ENCODE data around the gene PHTF2. TPM values are rescaled to one million over a fixed set of nuclear protein-coding genes. Genes with fewer than 3 reads are reported as not detected.

PHTF2 gene
- total RNA-seq, 2 experiments from 2014 or later = 26.9 to 62.4 TPM

DNA sequence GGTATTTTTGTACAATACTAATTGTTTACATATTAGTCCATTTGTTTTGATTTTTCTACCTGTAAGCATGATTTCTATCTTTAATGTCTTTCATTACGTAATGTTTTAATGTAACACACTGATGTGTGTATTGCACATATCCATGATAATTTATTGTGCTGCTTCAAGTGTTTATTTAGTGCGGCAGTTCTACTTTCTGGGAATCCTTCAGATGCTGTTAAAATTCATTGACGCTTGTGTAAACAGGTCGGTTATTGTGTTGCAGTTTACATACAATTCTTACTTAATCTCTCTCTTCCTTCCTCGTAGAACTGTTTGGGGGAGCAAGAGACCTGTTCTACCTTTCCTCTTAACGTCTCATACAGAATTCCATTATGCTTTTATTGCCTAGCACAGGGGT is 7.2 kb upstream of the PHTF2 start:
- Histone ChIP-seq H3K4me1 (ENCODE audit: insufficient read depth, low read length, poor library complexity, severe bottlenecking) (peaks cover 22% of the 10 kb centered on the region), H3K27ac (ENCODE audit: low read depth, low read length, poor library complexity, severe bottlenecking) (no peak overlapping the region), H4K20me1 (ENCODE audit: insufficient read depth, low read length) (0 out of 2 replicates have a peak, but pooled peaks cover 7% of the 10 kb centered on the region), H3K9me2 (ENCODE audit: insufficient read depth, low read length) (no peaks in the 10 kb centered on the region), H3K79me2 (ENCODE audit: insufficient read depth, low read depth, low read length) (peaks cover 28% of the 10 kb centered on the region), H3K9me3 (ENCODE audit: low read length) (no peaks in the 10 kb centered on the region), H3K4me2 (ENCODE audit: low read length) (no peak overlapping the region), H3K36me3 (ENCODE audit: insufficient read depth, low read length) (peaks cover 42% of the 10 kb centered on the region), H3K4me3 (ENCODE audit: low read depth, low read length, poor library complexity, severe bottlenecking) (no peak overlapping the region), H2AFZ (ENCODE audit: low read length) (no peak overlapping the region)
- CTCF ChIA-PET (ENCODE audit: unreplicated experiment) = no interaction called here
- no peak for DNase-seq (ENCODE audit: low spot score)
- no peak for TF ChIP-seq EZH2phosphoT487 (IDR thresholded peaks at IDR 0.05; ENCODE audit: borderline replicate concordance, low read depth, low read length)
- TF ChIP-seq, protein P1, sequence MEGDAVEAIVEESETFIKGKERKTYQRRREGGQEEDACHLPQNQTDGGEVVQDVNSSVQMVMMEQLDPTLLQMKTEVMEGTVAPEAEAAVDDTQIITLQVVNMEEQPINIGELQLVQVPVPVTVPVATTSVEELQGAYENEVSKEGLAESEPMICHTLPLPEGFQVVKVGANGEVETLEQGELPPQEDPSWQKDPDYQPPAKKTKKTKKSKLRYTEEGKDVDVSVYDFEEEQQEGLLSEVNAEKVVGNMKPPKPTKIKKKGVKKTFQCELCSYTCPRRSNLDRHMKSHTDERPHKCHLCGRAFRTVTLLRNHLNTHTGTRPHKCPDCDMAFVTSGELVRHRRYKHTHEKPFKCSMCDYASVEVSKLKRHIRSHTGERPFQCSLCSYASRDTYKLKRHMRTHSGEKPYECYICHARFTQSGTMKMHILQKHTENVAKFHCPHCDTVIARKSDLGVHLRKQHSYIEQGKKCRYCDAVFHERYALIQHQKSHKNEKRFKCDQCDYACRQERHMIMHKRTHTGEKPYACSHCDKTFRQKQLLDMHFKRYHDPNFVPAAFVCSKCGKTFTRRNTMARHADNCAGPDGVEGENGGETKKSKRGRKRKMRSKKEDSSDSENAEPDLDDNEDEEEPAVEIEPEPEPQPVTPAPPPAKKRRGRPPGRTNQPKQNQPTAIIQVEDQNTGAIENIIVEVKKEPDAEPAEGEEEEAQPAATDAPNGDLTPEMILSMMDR (conservative IDR thresholded peaks at IDR 0.05; ENCODE audit: low read length) = no peak
- POLR2A ChIA-PET = interaction anchor here (0.6 to 1.0 kb wide), 3 partner anchors 27 to 122 kb away, joined by 3 to 8 read pairs (median 3); no protein-coding TSS in a partner anchor
- BruUV-seq (replicated peaks) = no TSS peak
- intact Hi-C loops (cut with micrococcal nuclease; ENCODE audit: unreplicated experiment) = no loop called here

DNA sequence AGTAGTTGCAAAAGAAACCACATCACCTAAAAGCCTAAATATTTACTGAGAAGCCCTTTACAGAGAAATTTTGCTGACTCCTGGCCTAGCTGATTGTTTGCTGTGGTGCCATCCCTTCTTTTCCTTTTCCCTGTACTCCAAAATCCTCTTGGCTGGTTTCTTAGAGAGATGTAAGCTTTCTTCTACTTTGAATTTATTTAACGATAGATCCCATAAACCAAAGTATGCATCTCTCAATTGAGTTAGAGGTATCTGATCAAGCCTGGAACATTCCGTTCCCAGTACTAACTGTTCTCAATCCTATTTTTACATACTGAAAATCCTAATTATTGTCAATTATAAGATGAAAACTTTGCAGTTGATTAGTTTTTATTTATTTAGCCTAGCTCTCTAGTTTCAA is 6.6 kb upstream of the PHTF2 start:
- H3K4me2 ChIP-seq (ENCODE audit: low read length) = no peak overlapping the region
- DNase-seq (ENCODE audit: low spot score) = no peak
- TF ChIP-seq EZH2phosphoT487 (IDR thresholded peaks at IDR 0.05; ENCODE audit: borderline replicate concordance, low read depth, low read length) = no peak
- TF ChIP-seq, protein P1 (conservative IDR thresholded peaks at IDR 0.05; ENCODE audit: low read length) = no peak
- peaks cover 34% of the 10 kb centered on the region for H3K79me2 ChIP-seq (ENCODE audit: insufficient read depth, low read depth, low read length)
- peaks cover 38% of the 10 kb centered on the region for H3K36me3 ChIP-seq (ENCODE audit: insufficient read depth, low read length)
- no peak overlapping the region for H3K4me3 ChIP-seq (ENCODE audit: low read depth, low read length, poor library complexity, severe bottlenecking)
- no peak overlapping the region for H3K27ac ChIP-seq (ENCODE audit: low read depth, low read length, poor library complexity, severe bottlenecking)
- CTCF ChIA-PET (ENCODE audit: unreplicated experiment) = no interaction called here
- BruUV-seq (replicated peaks) = no TSS peak
- intact Hi-C loops (cut with micrococcal nuclease; ENCODE audit: unreplicated experiment) = no loop called here
- no peaks in the 10 kb centered on the region for H3K9me3 ChIP-seq (ENCODE audit: low read length)
- no peak overlapping the region for H2AFZ ChIP-seq (ENCODE audit: low read length)
- H4K20me1 ChIP-seq (ENCODE audit: insufficient read depth, low read length) = peaks cover 9% of the 10 kb centered on the region; the same call in 1 of the 2 replicates
- POLR2A ChIA-PET = interaction anchor here (1.0 kb wide), 2 partner anchors 28 to 121 kb away, joined by 3 to 8 read pairs; no protein-coding TSS in a partner anchor
- H3K4me1 ChIP-seq (ENCODE audit: insufficient read depth, low read length, poor library complexity, severe bottlenecking) = peaks cover 28% of the 10 kb centered on the region
- H3K9me2 ChIP-seq (ENCODE audit: insufficient read depth, low read length) = no peaks in the 10 kb centered on the region

DNA sequence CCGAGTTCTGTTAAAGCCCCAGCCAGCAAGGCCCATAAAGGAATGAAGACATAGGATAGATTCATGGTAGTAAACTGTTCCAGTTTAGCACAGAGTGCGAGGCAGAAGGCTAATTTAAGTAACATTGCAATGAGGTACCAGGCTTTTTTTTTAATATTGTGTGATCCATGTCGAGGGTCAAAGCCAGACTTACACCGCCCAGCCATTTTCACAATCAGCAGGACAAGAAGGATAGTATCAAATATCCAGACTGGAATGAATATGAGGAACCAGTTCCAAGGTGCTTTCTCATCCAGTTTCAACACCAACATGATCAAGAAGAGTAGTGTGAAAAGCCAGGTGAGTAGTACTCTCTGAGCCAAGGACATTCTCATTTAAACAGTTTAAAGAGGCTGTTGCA is 4.6 kb upstream of the PHTF2 start:
- TF ChIP-seq EZH2phosphoT487 (IDR thresholded peaks at IDR 0.05; ENCODE audit: borderline replicate concordance, low read depth, low read length) = no peak
- TF ChIP-seq, protein P1 (conservative IDR thresholded peaks at IDR 0.05; ENCODE audit: low read length) = no peak
- Histone ChIP-seq H3K4me1 (ENCODE audit: insufficient read depth, low read length, poor library complexity, severe bottlenecking) (peaks cover 28% of the 10 kb centered on the region), H3K27ac (ENCODE audit: low read depth, low read length, poor library complexity, severe bottlenecking) (no peak overlapping the region), H3K9me3 (ENCODE audit: low read length) (no peaks in the 10 kb centered on the region), H3K4me3 (ENCODE audit: low read depth, low read length, poor library complexity, severe bottlenecking) (no peak overlapping the region), H3K36me3 (ENCODE audit: insufficient read depth, low read length) (peaks cover 32% of the 10 kb centered on the region), H3K4me2 (ENCODE audit: low read length) (peak overlapping the region; percentile 3; the same call in 1 of the 2 replicates), H3K9me2 (ENCODE audit: insufficient read depth, low read length) (no peaks in the 10 kb centered on the region), H3K79me2 (ENCODE audit: insufficient read depth, low read depth, low read length) (peaks cover 47% of the 10 kb centered on the region), H4K20me1 (ENCODE audit: insufficient read depth, low read length) (peaks cover 17% of the 10 kb centered on the region; the same call in 1 of the 2 replicates), H2AFZ (ENCODE audit: low read length) (no peak overlapping the region)
- POLR2A ChIA-PET = interaction anchor here (1.2 to 1.4 kb wide), 2 partner anchors 84 to 115 kb away, joined by 3 read pairs; no protein-coding TSS in a partner anchor
- CTCF ChIA-PET (ENCODE audit: unreplicated experiment) = no interaction called here
- no TSS peak for BruUV-seq (replicated peaks)
- no peak for DNase-seq (ENCODE audit: low spot score)
- intact Hi-C loops (cut with micrococcal nuclease; ENCODE audit: unreplicated experiment) = no loop called here

Data from OCI-LY7 (cell line).